A549 (cell line): ENCODE measurements around the gene C1orf50. TPM values are rescaled to one million over a fixed set of nuclear protein-coding genes. Genes with fewer than 3 reads are reported as not detected.

ENCODE experiments used
- ATAC-seq, 2 experiments: fragments of 200-7000 bp in 1 of 2; fragments of >200 bp in 1 of 2; cut with Nextera tagmentation in 1 of 2; cut with Tn5 transposase in 1 of 2; 3 replicates each; pipeline versions ENCODE4 v1.8.0 to v1.9.1; 2018 to 2020; ENCODE audit warnings: mild to moderate bottlenecking in 1 of 2, moderate library complexity in 1 of 2
- CTCF ChIA-PET: fragments of 300-600 bp; sonication (Branson Sonifier 250); formaldehyde crosslinking; extraction: SDS; loops from one replicate; lab custom pipeline; 2021; ENCODE audit warnings: antibody characterized with exemption, inconsistent platforms; lab: Yijun Ruan, JAX
- POLR2A ChIA-PET: fragments of 350-600 bp; formaldehyde crosslinking; extraction: SDS; loops from one replicate; lab custom pipeline; 2021; ENCODE audit warnings: antibody characterized with exemption, inconsistent platforms; lab: Yijun Ruan, JAX
- DNase-seq, 2 experiments: peaks; one replicate each; pipeline versions ENCODE4 v3.0.0 to v3.0.0-alpha.2; 2011 to 2016; ENCODE audit warnings: low read depth in 1 of 2, low spot score in 1 of 2
- FAIRE-seq: peaks from 2 replicates; lab custom pipeline; 2011; peaks lifted over from hg19 to GRCh38; lab: Jason Lieb, UNC
- H3K27ac ChIP-seq, 2 experiments: fragments of >200 bp; sonication (Bioruptor Twin); formaldehyde crosslinking; 3 replicates each; pipeline ENCODE4 v1.5.1; 2016 to 2017
- H3K4me1 ChIP-seq: fragments of >200 bp; sonication (Bioruptor Twin); formaldehyde crosslinking; 3 replicates; pipeline ENCODE4 v1.6.1; 2016
- H3K4me2 ChIP-seq: fragments of >200 bp; sonication (Bioruptor Twin); formaldehyde crosslinking; 3 replicates; pipeline ENCODE4 v1.6.1; 2016
- H3K4me3 ChIP-seq: fragments of >200 bp; sonication (Bioruptor Twin); formaldehyde crosslinking; 3 replicates; pipeline ENCODE4 v1.5.1; 2016
- H3K9me3 ChIP-seq: fragments of >200 bp; sonication (Bioruptor Twin); formaldehyde crosslinking; 3 replicates; pipeline ENCODE4 v1.6.1; 2016
- BHLHE40 ChIP-seq: IDR thresholded peaks from 2 replicates; pipeline ENCODE4 v1.6.1; 2012; ENCODE audit warnings: low read depth, low read length, inconsistent platforms
- CBX8 ChIP-seq: fragments of 200-600 bp; sonication (generic); IDR thresholded peaks from 2 replicates; pipeline ENCODE4 v1.6.1; 2016
- CHD2 ChIP-seq: fragments of 150-350 bp; IDR thresholded peaks from 2 replicates; pipeline ENCODE4 v1.6.1; 2014; ENCODE audit warnings: low read length; ENCODE audit not compliant: partially characterized antibody
- CHD4 ChIP-seq: fragments of 200-600 bp; sonication (generic); IDR thresholded peaks from 2 replicates; pipeline ENCODE4 v1.6.1; 2016; ENCODE audit warnings: antibody characterized with exemption, mild to moderate bottlenecking, borderline replicate concordance
- FOSB ChIP-seq: fragments of 250-450 bp; sonication (Bioruptor Pico); IDR thresholded peaks from 2 replicates; pipeline ENCODE4 v1.5.0; 2020; ENCODE audit warnings: mild to moderate bottlenecking, moderate library complexity
- HDAC2 ChIP-seq: fragments of 200-600 bp; sonication (generic); IDR thresholded peaks from 2 replicates; pipeline ENCODE4 v1.6.1; 2016
- HOXB13 ChIP-seq: fragments of 250-450 bp; sonication (Bioruptor Pico); IDR thresholded peaks from 2 replicates; pipeline ENCODE4 v1.5.0; 2020; ENCODE audit warnings: low read depth, mild to moderate bottlenecking, moderate library complexity
- HOXB5 ChIP-seq: fragments of 250-450 bp; sonication (Bioruptor Pico); IDR thresholded peaks from 2 replicates; pipeline ENCODE4 v1.5.0; 2020; ENCODE audit warnings: mild to moderate bottlenecking, moderate library complexity
- JUN ChIP-seq, 2 experiments: fragments of >200 bp; sonication (Bioruptor Twin); formaldehyde crosslinking; IDR thresholded peaks; 2 replicates in 1 of 2; 3 replicates in 1 of 2; pipeline ENCODE4 v1.6.1; 2016 to 2017
- JUNB ChIP-seq: fragments of >200 bp; sonication (Bioruptor Twin); formaldehyde crosslinking; IDR thresholded peaks from 2 replicates; pipeline ENCODE4 v1.6.1; 2016
- MAFK ChIP-seq: fragments of 450-650 bp; IDR thresholded peaks from 2 replicates; pipeline ENCODE4 v1.6.1; 2014; ENCODE audit not compliant: partially characterized antibody
- RAD21 ChIP-seq, 2 experiments: fragments of >200 bp in 1 of 2; sonication (Bioruptor Twin) in 1 of 2; formaldehyde crosslinking in 1 of 2; IDR thresholded peaks in 1 of 2; conservative IDR thresholded peaks in 1 of 2; 2 replicates in 1 of 2; 3 replicates in 1 of 2; pipeline ENCODE4 v1.6.1; 2012 to 2018; ENCODE audit warnings: inconsistent platforms in 1 of 2
- RARB ChIP-seq: fragments of 250-450 bp; sonication (Bioruptor Pico); IDR thresholded peaks from 2 replicates; pipeline ENCODE4 v1.8.0; 2021; ENCODE audit warnings: mild to moderate bottlenecking, moderate library complexity
- RCOR1 ChIP-seq: fragments of 150-350 bp; IDR thresholded peaks from 2 replicates; pipeline ENCODE4 v1.6.1; 2014; ENCODE audit warnings: antibody characterized with exemption, low read length, low read depth
- SREBF2 ChIP-seq: fragments of 450-650 bp; IDR thresholded peaks from 2 replicates; pipeline ENCODE4 v1.6.1; 2014; ENCODE audit warnings: mild to moderate bottlenecking, moderate library complexity
- TFCP2L1 ChIP-seq: fragments of 250-450 bp; sonication (Bioruptor Pico); IDR thresholded peaks from 2 replicates; pipeline ENCODE4 v1.5.0; 2021; ENCODE audit warnings: mild to moderate bottlenecking
- ZSCAN20 ChIP-seq: fragments of 250-450 bp; sonication (Bioruptor Pico); IDR thresholded peaks from 2 replicates; pipeline ENCODE4 v1.8.0; 2022; ENCODE audit warnings: mild to moderate bottlenecking, moderate library complexity
- WGBS: methylation state at CpG from one replicate; pipeline ENCODE4 v1.1.6; 2017; ENCODE audit errors: missing lambda C conversion rate; 5-methylcytosine and 5-hydroxymethylcytosine counted together
- polyA plus RNA-seq, 4 experiments: library from polyadenylated mRNA; depleted of rRNA in 3 of 4; stranded (reverse); fragments of >200 nt; fragmentation: RNase III in 1 of 4; extraction: RNeasy Plus Mini Kit Qiagen cat#74134 plus additional on column Dnase treatment in 1 of 4; gene quantifications; 2 replicates in 3 of 4; 3 replicates in 1 of 4; pipeline ENCODE4 v1.2.3, GENCODE V29; 2011 to 2017
- TF ChIP-seq, protein P1 (sequence below): fragments of >200 bp; sonication (Bioruptor Twin); formaldehyde crosslinking; IDR thresholded peaks from 3 replicates; pipeline ENCODE4 v1.6.1; 2016
- TF ChIP-seq, protein P2 (sequence below): fragments of 450-650 bp; IDR thresholded peaks from 2 replicates; pipeline ENCODE4 v1.6.1; 2014; ENCODE audit warnings: antibody characterized with exemption
- TF ChIP-seq, protein P3 (sequence below): fragments of 150-350 bp; IDR thresholded peaks from 2 replicates; pipeline ENCODE4 v1.6.1; 2014; ENCODE audit warnings: low read depth, mild to moderate bottlenecking, low read length
- TF ChIP-seq, protein P4 (sequence below): IDR thresholded peaks from 2 replicates; pipeline ENCODE4 v1.6.1; 2012
- TF ChIP-seq, protein P5 (sequence below): IDR thresholded peaks from 2 replicates; pipeline ENCODE4 v1.6.1; 2012
- TF ChIP-seq, protein P6 (sequence below): fragments of >200 bp; sonication (Bioruptor Twin); formaldehyde crosslinking; IDR thresholded peaks from 3 replicates; pipeline ENCODE4 v1.5.1; 2016
- TF ChIP-seq, protein P7 (sequence below): IDR thresholded peaks from 2 replicates; pipeline ENCODE4 v1.6.1; 2012; ENCODE audit warnings: low read depth, borderline replicate concordance

Gene C1orf50
- polyA plus RNA-seq, 2 of the 4 experiments (the other 2 are of a cell fraction) = 1.9 to 2.6 TPM

DNA sequence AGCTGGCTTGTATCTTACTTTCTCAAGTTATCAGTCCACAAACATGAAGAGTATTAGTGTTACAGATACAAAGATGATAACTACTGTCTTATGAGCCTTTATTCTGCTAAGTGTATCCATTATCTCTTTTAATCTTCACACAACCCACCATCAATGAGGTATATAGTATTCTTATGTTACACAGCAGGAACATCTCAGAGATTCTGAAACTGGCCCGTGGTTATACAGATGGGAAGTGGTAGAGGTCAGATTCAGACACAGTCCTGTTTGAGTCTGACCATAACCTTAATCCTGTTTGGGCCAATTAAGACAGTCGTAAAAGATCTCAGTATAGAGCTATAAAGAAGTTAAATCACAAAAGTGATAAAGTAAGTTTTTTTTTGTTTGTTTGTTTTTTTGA lies 12.7 kb downstream of the C1orf50 start:
- TF ChIP-seq RCOR1 = no peak
- no peak for TF ChIP-seq JUN (IDR thresholded peaks at IDR 0.05)
- TF ChIP-seq, protein P1, sequence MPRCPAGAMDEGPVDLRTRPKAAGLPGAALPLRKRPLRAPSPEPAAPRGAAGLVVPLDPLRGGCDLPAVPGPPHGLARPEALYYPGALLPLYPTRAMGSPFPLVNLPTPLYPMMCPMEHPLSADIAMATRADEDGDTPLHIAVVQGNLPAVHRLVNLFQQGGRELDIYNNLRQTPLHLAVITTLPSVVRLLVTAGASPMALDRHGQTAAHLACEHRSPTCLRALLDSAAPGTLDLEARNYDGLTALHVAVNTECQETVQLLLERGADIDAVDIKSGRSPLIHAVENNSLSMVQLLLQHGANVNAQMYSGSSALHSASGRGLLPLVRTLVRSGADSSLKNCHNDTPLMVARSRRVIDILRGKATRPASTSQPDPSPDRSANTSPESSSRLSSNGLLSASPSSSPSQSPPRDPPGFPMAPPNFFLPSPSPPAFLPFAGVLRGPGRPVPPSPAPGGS = no peak
- TF ChIP-seq, protein P2, sequence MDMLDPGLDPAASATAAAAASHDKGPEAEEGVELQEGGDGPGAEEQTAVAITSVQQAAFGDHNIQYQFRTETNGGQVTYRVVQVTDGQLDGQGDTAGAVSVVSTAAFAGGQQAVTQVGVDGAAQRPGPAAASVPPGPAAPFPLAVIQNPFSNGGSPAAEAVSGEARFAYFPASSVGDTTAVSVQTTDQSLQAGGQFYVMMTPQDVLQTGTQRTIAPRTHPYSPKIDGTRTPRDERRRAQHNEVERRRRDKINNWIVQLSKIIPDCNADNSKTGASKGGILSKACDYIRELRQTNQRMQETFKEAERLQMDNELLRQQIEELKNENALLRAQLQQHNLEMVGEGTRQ = no peak
- no peak for TF ChIP-seq RARB (CRISPR knock-in tag)
- TF ChIP-seq, protein P3, sequence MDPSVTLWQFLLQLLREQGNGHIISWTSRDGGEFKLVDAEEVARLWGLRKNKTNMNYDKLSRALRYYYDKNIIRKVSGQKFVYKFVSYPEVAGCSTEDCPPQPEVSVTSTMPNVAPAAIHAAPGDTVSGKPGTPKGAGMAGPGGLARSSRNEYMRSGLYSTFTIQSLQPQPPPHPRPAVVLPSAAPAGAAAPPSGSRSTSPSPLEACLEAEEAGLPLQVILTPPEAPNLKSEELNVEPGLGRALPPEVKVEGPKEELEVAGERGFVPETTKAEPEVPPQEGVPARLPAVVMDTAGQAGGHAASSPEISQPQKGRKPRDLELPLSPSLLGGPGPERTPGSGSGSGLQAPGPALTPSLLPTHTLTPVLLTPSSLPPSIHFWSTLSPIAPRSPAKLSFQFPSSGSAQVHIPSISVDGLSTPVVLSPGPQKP = no peak
- TF ChIP-seq CHD2 = no peak
- no peak for TF ChIP-seq ZSCAN20 (CRISPR knock-in tag)
- no peak for TF ChIP-seq SREBF2
- no peak for TF ChIP-seq BHLHE40
- TF ChIP-seq, protein P4, sequence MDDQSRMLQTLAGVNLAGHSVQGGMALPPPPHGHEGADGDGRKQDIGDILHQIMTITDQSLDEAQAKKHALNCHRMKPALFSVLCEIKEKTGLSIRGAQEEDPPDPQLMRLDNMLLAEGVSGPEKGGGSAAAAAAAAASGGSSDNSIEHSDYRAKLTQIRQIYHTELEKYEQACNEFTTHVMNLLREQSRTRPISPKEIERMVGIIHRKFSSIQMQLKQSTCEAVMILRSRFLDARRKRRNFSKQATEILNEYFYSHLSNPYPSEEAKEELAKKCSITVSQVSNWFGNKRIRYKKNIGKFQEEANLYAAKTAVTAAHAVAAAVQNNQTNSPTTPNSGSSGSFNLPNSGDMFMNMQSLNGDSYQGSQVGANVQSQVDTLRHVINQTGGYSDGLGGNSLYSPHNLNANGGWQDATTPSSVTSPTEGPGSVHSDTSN = no peak
- no peak for TF ChIP-seq CBX8
- TF ChIP-seq, protein P5, sequence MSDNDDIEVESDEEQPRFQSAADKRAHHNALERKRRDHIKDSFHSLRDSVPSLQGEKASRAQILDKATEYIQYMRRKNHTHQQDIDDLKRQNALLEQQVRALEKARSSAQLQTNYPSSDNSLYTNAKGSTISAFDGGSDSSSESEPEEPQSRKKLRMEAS = no peak
- H3K4me1 ChIP-seq = no peaks in the 10 kb centered on the region
- ChIA-PET CTCF (interaction anchor here (0.5 to 6.3 kb wide), 4 partner anchors 16 to 294 kb away, joined by 3 to 79 read pairs (median 4); no protein-coding TSS in a partner anchor), POLR2A (no interaction called here)
- no peak for FAIRE-seq
- H3K4me3 ChIP-seq = no peak overlapping the region
- no peak for ATAC-seq
- H3K27ac ChIP-seq = no peak overlapping the region
- WGBS = 83% methylated on average over 2 of the region's 2 CpGs
- DNase-seq = no peak
- H3K9me3 ChIP-seq = no peaks in the 10 kb centered on the region
- no peak overlapping the region for H3K4me2 ChIP-seq

DNA sequence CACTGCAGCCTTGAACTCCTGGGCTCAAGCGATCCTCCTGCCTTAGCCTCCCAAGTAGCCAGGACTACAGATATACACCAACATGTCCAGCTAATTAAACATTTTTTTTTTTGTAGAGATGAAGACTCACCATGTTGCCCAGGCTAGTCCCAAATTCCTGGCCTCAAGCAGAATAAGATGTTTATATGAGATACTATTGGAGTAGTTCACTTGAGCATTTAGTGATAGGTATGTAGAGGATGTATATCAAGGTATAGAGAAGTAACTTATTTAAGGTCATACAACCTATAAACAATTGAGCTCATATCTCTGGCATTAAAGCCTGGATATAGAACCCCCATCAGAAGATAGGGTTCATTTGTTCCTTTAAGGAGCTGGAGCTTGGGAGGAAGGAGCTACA lies 13.1 kb downstream of the C1orf50 start:
- no peaks in the 10 kb centered on the region for H3K4me1 ChIP-seq
- FAIRE-seq (no peak), ATAC-seq (no peak), DNase-seq (no peak)
- TF ChIP-seq, protein P4 = no peak
- no peak for TF ChIP-seq JUNB
- TF ChIP-seq MAFK = no peak
- TF ChIP-seq RAD21 (conservative IDR thresholded peaks at IDR 0.05 in 1 of 2, IDR thresholded peaks at IDR 0.05 in 1 of 2) = no peak
- no peak for TF ChIP-seq CHD4
- no peak for TF ChIP-seq SREBF2
- TF ChIP-seq FOSB = no peak
- POLR2A ChIA-PET = no interaction called here
- CTCF ChIA-PET = interaction anchor here (1.0 to 6.3 kb wide), 3 partner anchors 67 to 293 kb away, joined by 3 to 79 read pairs (median 4); no protein-coding TSS in a partner anchor
- H3K4me3 ChIP-seq = no peak overlapping the region
- no peak overlapping the region for H3K27ac ChIP-seq
- no peaks in the 10 kb centered on the region for H3K9me3 ChIP-seq
- no peak overlapping the region for H3K4me2 ChIP-seq
- WGBS = 100% methylated on average over 1 of the region's 1 CpG

DNA sequence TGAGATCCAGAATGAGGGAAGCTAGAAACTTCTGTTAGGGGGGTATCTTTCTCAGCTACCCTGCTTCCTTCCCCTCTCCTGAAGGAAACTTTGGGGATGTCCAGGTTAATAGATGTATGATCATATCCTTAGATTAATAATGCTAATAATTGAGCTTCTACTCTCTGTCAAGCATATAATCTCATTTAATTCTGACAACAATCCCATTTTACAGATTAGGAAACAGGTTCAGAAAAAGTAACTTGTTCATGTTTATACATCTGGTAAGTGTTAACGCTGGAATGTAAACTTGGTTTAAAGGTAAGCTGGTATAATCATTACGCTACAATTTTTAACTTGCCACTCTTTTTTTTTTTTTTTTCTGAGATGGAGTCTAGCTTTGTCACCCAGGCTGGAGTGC lies 16.0 kb downstream of the C1orf50 start:
- Histone ChIP-seq H3K4me3 (no peak overlapping the region), H3K4me2 (no peak overlapping the region), H3K9me3 (no peaks in the 10 kb centered on the region), H3K4me1 (no peaks in the 10 kb centered on the region), H3K27ac (no peak overlapping the region)
- FAIRE-seq (no peak), DNase-seq (no peak), ATAC-seq (no peak)
- POLR2A ChIA-PET = no interaction called here
- WGBS = 89% methylated on average over 2 of the region's 2 CpGs
- CTCF ChIA-PET = interaction anchor here (1.0 kb wide), 1 partner anchor 291 kb away, joined by 4 read pairs; no protein-coding TSS in a partner anchor
- TF ChIP-seq TFCP2L1 (CRISPR knock-in tag) (no peak), HOXB13 (CRISPR knock-in tag) (no peak), HDAC2 (no peak), RCOR1 (no peak), JUNB (no peak), HOXB5 (CRISPR knock-in tag) (no peak)
- TF ChIP-seq, protein P6, sequence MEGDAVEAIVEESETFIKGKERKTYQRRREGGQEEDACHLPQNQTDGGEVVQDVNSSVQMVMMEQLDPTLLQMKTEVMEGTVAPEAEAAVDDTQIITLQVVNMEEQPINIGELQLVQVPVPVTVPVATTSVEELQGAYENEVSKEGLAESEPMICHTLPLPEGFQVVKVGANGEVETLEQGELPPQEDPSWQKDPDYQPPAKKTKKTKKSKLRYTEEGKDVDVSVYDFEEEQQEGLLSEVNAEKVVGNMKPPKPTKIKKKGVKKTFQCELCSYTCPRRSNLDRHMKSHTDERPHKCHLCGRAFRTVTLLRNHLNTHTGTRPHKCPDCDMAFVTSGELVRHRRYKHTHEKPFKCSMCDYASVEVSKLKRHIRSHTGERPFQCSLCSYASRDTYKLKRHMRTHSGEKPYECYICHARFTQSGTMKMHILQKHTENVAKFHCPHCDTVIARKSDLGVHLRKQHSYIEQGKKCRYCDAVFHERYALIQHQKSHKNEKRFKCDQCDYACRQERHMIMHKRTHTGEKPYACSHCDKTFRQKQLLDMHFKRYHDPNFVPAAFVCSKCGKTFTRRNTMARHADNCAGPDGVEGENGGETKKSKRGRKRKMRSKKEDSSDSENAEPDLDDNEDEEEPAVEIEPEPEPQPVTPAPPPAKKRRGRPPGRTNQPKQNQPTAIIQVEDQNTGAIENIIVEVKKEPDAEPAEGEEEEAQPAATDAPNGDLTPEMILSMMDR = no peak
- TF ChIP-seq, protein P7, sequence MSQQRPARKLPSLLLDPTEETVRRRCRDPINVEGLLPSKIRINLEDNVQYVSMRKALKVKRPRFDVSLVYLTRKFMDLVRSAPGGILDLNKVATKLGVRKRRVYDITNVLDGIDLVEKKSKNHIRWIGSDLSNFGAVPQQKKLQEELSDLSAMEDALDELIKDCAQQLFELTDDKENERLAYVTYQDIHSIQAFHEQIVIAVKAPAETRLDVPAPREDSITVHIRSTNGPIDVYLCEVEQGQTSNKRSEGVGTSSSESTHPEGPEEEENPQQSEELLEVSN = no peak
- TF ChIP-seq, all 56 proteins: peak for 0
